Kidney epithelial cell (primary cell): Measurements from ENCODE around the gene UBE2I. TPM values are rescaled to one million over a fixed set of nuclear protein-coding genes. Genes with fewer than 3 reads are reported as not detected.

ENCODE experiments used
- DNase-seq: peaks from one replicate; pipeline ENCODE4 v3.0.0-alpha.2; 2010; ENCODE audit warnings: low read depth
- H3K27me3 ChIP-seq: 2 replicates; pipeline ENCODE4 v1.6.0; 2011; ENCODE audit warnings: low read length; ENCODE audit not compliant: control insufficient read depth, insufficient read depth
- H3K36me3 ChIP-seq: 2 replicates; pipeline ENCODE4 v1.5.1; 2011; ENCODE audit warnings: low read length; ENCODE audit not compliant: control insufficient read depth, insufficient read depth
- H3K4me3 ChIP-seq: 2 replicates; pipeline ENCODE4 v1.5.1; 2011; ENCODE audit warnings: low read depth, mild to moderate bottlenecking, control low read depth, low read length
- total RNA-seq: library from RNA; depleted of rRNA; stranded (reverse); fragments of >200 nt; gene quantifications from 2 replicates; pipeline ENCODE4 v1.2.3, GENCODE V29; 2015
- TF ChIP-seq, protein P1 (sequence below): IDR thresholded peaks from 2 replicates; pipeline ENCODE4 v1.5.1; 2011; ENCODE audit warnings: mild to moderate bottlenecking, moderate library complexity, low read length, control low read depth, inconsistent platforms; ENCODE audit not compliant: insufficient read depth, poor library complexity, severe bottlenecking

UBE2I gene
- total RNA-seq, 1 donor from 2014 or later, result 139 TPM

DNA sequence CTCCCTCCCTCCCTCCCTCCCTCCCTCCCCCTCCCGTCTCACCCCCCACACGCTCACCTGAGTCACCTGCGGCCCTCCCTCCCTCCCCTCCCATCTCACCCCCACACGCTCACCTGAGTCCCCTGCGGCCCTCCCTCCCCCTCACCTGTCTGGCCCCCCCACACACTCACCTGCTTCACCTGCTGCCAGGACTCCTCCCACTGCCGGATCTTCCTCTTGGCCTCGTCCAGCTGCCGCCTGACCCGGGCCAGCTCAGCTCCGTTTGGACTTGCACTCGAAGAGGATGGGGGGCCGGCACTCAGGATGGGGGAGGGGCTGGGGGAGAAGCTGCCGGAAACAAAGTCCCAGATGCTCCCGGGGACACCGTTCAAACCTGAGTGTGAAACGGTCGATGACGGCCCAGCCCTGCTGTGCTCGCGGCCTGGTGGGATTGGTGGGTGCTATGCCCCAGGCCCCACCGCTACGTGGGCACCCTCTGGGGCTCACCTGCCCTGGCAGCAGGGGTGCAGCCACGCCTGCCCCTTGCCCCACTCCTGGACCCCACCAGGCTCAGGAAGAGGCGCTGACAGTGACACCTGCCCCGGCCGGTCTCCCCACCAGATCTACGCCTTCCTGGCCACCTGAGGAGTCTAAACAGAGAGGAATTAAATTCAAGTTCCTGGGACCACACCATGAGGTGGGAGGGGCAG, 58.2 kb downstream of the UBE2I start:
- TF ChIP-seq, protein P1, sequence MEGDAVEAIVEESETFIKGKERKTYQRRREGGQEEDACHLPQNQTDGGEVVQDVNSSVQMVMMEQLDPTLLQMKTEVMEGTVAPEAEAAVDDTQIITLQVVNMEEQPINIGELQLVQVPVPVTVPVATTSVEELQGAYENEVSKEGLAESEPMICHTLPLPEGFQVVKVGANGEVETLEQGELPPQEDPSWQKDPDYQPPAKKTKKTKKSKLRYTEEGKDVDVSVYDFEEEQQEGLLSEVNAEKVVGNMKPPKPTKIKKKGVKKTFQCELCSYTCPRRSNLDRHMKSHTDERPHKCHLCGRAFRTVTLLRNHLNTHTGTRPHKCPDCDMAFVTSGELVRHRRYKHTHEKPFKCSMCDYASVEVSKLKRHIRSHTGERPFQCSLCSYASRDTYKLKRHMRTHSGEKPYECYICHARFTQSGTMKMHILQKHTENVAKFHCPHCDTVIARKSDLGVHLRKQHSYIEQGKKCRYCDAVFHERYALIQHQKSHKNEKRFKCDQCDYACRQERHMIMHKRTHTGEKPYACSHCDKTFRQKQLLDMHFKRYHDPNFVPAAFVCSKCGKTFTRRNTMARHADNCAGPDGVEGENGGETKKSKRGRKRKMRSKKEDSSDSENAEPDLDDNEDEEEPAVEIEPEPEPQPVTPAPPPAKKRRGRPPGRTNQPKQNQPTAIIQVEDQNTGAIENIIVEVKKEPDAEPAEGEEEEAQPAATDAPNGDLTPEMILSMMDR, result no peak
- DNase-seq, result no peak
- H3K4me3 ChIP-seq, result no peak overlapping the region
- no peaks in the 10 kb centered on the region for H3K27me3 ChIP-seq
- H3K36me3 ChIP-seq, result peaks cover 3% of the 10 kb centered on the region

DNA sequence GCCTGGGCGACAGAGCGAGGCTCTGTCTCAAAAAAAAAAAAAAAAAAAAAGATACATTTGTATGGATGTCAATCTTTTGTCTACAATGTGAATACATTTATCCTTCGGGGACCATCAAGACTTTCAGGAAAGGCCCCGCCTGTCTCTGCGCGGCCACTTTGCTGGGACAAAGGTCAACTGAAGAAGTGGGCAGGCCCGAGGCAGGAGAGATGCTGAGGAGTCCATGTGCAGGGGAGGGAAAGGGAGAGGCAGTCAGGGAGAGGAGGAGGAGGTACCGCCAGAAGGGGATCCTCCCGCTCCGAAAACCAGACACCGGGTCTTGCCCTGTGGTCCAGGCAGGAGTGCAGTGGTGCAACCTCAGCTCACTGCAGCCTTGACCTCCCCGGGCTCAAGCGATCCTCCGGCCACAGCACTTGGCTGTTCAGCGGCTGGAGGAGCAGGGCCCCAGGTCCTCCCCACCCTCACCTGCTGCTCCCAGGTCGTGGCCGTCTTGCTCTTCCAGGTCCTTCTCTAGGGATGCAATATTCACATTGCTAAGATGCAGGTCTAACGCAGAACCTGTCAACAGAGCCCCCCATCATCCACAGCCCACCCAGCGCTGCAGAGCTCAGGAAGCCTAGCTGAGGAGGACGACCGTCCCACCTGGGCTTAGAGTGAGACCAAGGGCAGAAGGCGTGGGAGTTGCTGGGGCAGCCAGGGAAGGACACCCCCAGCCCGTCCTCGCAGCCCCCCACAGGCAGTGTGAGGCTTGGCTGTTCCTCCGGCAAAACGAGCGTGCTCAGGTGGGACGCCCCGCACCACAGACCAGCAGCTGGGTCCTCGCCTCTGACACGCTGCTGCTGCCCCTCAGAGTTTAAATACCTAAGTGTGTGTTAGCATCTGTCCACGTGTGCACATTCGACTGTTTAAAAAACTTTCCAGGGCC, 61.9 kb downstream of the UBE2I start:
- TF ChIP-seq, protein P1, result no peak
- no peak for DNase-seq
- Histone ChIP-seq H3K36me3 (no peaks in the 10 kb centered on the region), H3K4me3 (no peak overlapping the region), H3K27me3 (no peaks in the 10 kb centered on the region)

DNA sequence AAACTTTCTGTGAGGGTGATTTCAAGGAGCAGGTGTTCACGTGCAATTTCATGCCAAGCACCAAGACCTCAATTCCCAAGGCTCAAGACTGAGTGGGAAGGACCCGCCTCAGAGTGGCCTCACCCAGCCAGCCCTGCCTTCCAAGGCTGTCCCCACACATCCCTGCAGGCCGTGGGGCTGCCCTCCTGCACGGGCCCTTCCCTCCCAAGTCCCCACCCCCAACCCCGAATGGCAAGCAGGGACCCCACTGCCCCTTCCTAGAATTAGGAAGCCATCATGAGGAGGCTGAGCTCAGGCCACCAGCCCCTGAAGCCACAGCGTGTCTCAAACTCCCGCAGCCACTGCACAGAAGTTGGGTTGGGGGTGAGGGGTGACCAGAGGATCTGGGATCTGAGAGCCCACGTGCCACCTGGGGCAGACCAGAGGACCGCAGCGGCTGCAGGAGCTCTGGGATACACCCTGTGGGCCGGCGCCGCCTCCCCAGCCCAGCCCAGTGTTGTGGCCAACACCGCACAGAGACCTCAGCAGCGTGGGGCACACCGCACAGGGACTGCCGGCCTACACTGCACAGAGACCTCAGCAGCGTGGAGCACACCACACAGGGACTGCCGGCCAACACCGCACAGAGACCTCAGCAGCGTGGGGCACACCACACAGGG, 63.0 kb downstream of the UBE2I start:
- H3K36me3 ChIP-seq, result no peaks in the 10 kb centered on the region
- no peaks in the 10 kb centered on the region for H3K27me3 ChIP-seq
- no peak overlapping the region for H3K4me3 ChIP-seq
- no peak for DNase-seq
- TF ChIP-seq, protein P1, result no peak

DNA sequence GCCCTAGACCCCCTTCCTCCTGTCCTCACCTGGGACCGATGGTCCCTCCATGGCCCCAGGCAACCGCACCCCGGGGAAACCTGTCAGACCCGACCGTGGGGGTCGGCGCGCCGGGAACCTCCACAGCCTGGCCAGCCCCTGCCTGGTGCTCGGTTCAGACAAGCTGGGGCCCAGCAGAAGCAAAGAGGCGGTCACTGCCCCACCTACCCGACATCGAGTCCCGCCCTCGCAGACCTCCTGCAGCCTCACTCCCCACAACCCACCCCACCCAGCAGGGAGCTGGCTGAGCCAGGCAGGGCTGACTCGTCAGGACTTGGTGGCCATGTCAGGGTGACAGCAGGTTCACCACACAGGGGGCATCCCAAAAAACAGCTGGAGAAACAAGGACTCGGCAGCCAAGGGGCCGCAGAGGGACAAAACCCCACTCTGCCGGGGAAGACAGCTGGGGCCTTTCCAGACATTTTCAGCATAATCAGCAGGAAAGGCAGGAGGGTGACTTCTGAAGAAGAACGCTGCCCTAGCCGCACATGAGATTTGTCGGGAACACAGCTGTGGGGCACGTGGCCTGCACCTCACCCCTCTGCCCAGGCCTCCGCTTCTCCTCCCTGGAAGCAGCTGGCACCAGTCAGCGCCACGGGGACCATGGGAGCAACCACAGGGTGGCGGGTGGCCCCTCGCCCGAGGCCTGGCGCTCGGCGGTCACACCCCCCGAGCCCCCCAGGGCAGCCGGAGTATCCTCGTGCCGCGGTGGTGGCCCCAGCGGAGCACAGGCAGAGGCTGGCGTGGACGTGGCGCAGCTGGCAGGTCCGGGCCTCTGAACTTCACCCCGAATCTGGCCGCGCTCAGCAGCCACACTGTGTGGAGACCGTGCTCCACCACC, 65.2 kb downstream of the UBE2I start:
- TF ChIP-seq, protein P1, result no peak
- no peaks in the 10 kb centered on the region for H3K27me3 ChIP-seq
- no peak for DNase-seq

DNA sequence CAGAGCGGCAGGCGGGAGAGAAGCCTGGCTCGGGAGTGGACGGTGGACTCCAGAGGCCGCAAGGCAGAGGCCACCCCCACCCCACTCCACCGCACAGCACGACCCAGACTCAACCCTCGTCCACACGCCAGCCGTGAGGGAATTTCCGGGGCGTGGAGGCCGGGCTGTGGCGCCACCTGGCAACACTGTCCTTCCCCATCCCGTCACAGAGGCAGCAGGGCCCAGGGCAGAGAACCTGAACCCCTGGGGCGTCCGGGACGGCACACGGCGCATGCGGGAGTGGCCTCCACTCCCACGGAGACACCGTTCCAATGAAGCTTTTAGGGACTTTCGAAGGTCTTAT, 65.8 kb downstream of the UBE2I start:
- TF ChIP-seq, protein P1, result no peak
- H3K4me3 ChIP-seq, result no peak overlapping the region
- H3K27me3 ChIP-seq, result no peaks in the 10 kb centered on the region
- H3K36me3 ChIP-seq, result no peaks in the 10 kb centered on the region
- DNase-seq, result no peak

More for the DNA sequence above, 65.2 kb downstream of the UBE2I start:
- Histone ChIP-seq H3K36me3 (no peaks in the 10 kb centered on the region), H3K4me3 (no peak overlapping the region)
